IMR-90 (cell line): ENCODE results near the gene PSG5.

Experiments used
- FOS ChIP-seq: fragments of 150-350 bp; IDR thresholded peaks from 2 replicates; pipeline ENCODE4 v1.6.1; 2016; ENCODE audit warnings: low read depth, low read length
- POLR2A ChIP-seq: IDR thresholded peaks from 2 replicates; pipeline ENCODE4 v1.6.1; 2012; ENCODE audit warnings: mild to moderate bottlenecking, low read depth, low read length
- SMC3 ChIP-seq: fragments of 150-350 bp; IDR thresholded peaks from 2 replicates; pipeline ENCODE4 v1.6.1; 2016; ENCODE audit warnings: low read depth, mild to moderate bottlenecking, antibody characterized with exemption, low read length, moderate library complexity
- TF ChIP-seq, protein P1 (sequence below): conservative IDR thresholded peaks from 2 replicates; pipeline ENCODE4 v1.5.1; 2012; ENCODE audit warnings: mild to moderate bottlenecking, low read depth, low read length, improper control_type of control experiment

GRCh38 chr19:43124360-43124759 lies 62.0 kb downstream of the PSG5 start:
- no peak for TF ChIP-seq FOS
- no peak for TF ChIP-seq SMC3
- TF ChIP-seq, protein P1, sequence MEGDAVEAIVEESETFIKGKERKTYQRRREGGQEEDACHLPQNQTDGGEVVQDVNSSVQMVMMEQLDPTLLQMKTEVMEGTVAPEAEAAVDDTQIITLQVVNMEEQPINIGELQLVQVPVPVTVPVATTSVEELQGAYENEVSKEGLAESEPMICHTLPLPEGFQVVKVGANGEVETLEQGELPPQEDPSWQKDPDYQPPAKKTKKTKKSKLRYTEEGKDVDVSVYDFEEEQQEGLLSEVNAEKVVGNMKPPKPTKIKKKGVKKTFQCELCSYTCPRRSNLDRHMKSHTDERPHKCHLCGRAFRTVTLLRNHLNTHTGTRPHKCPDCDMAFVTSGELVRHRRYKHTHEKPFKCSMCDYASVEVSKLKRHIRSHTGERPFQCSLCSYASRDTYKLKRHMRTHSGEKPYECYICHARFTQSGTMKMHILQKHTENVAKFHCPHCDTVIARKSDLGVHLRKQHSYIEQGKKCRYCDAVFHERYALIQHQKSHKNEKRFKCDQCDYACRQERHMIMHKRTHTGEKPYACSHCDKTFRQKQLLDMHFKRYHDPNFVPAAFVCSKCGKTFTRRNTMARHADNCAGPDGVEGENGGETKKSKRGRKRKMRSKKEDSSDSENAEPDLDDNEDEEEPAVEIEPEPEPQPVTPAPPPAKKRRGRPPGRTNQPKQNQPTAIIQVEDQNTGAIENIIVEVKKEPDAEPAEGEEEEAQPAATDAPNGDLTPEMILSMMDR: peak; percentile 25; the same call in 1 of the 2 replicates
- no peak for TF ChIP-seq POLR2A
